ENCODE results near the gene PPP1R3F. TPM values are rescaled to one million over a fixed set of nuclear protein-coding genes. Genes with fewer than 3 reads are reported as not detected.

The PPP1R3F gene
- total and polyA plus RNA-seq, 2 donors from 2014 or later = 4.5 to 5.1 TPM

- Histone ChIP-seq H3K4me3 (ENCODE audit: low read length in 3 of 3) (no peak overlapping the region), H3K27ac (ENCODE audit: low read depth in 2 of 2, low read length in 2 of 2) (no peak overlapping the region), H3K27me3 (ENCODE audit: control insufficient read depth, insufficient read depth, low read length) (no peaks in the 10 kb centered on the region), H3K9ac (ENCODE audit: low read length in 3 of 3) (no peak overlapping the region), H3K9me3 (ENCODE audit: control insufficient read depth in 2 of 3, insufficient read depth in 1 of 3, low read length in 3 of 3) (no peaks in the 10 kb centered on the region), H3K36me3 (ENCODE audit: control insufficient read depth in 2 of 3, insufficient read depth in 3 of 3, low read length in 3 of 3) (no peaks in the 10 kb centered on the region), H3K4me1 (ENCODE audit: control insufficient read depth in 2 of 3, insufficient read depth in 2 of 3, low read depth in 1 of 3, low read length in 3 of 3) (no peaks in the 10 kb centered on the region)
- intact Hi-C loops (cut with DNase I) = no loop called here
- FAIRE-seq (no peak), DNase-seq (no peak)
- TF ChIP-seq CTCF (IDR thresholded peaks at IDR 0.05; ENCODE audit: borderline replicate concordance, extremely low read depth, insufficient read depth) = no peak
These were observed 17.0 kb downstream of the PPP1R3F start for GRCh38 chrX:49286581-49286980.

GRCh38 chrX:49287665-49288064 lies 18.1 kb downstream of the PPP1R3F start:
- Histone ChIP-seq H3K27me3 (ENCODE audit: control insufficient read depth, insufficient read depth, low read length) (no peaks in the 10 kb centered on the region), H3K4me1 (ENCODE audit: control insufficient read depth in 2 of 3, insufficient read depth in 2 of 3, low read depth in 1 of 3, low read length in 3 of 3) (no peaks in the 10 kb centered on the region), H3K27ac (ENCODE audit: low read depth in 2 of 2, low read length in 2 of 2) (no peak overlapping the region), H3K9me3 (ENCODE audit: control insufficient read depth in 2 of 3, insufficient read depth in 1 of 3, low read length in 3 of 3) (no peaks in the 10 kb centered on the region), H3K36me3 (ENCODE audit: control insufficient read depth in 2 of 3, insufficient read depth in 3 of 3, low read length in 3 of 3) (no peaks in the 10 kb centered on the region), H3K4me3 (ENCODE audit: low read length in 3 of 3) (no peak overlapping the region), H3K9ac (ENCODE audit: low read length in 3 of 3) (no peak overlapping the region)
- no peak for TF ChIP-seq CTCF (IDR thresholded peaks at IDR 0.05; ENCODE audit: borderline replicate concordance, extremely low read depth, insufficient read depth)
- FAIRE-seq (no peak), DNase-seq (no peak)
- intact Hi-C loops (cut with DNase I) = no loop called here

- no peak overlapping the region for H3K4me3 ChIP-seq (ENCODE audit: low read length in 3 of 3)
- DNase-seq = no peak
- TF ChIP-seq CTCF (IDR thresholded peaks at IDR 0.05; ENCODE audit: borderline replicate concordance, extremely low read depth, insufficient read depth) = no peak
- H3K4me1 ChIP-seq (ENCODE audit: control insufficient read depth in 2 of 3, insufficient read depth in 2 of 3, low read depth in 1 of 3, low read length in 3 of 3) = no peaks in the 10 kb centered on the region
- no peaks in the 10 kb centered on the region for H3K9me3 ChIP-seq (ENCODE audit: control insufficient read depth in 2 of 3, insufficient read depth in 1 of 3, low read length in 3 of 3)
- no peaks in the 10 kb centered on the region for H3K27me3 ChIP-seq (ENCODE audit: control insufficient read depth, insufficient read depth, low read length)
- no peak overlapping the region for H3K27ac ChIP-seq (ENCODE audit: low read depth in 2 of 2, low read length in 2 of 2)
- FAIRE-seq = no peak
- intact Hi-C loops (cut with DNase I) = no loop called here
- H3K36me3 ChIP-seq (ENCODE audit: control insufficient read depth in 2 of 3, insufficient read depth in 3 of 3, low read length in 3 of 3) = no peaks in the 10 kb centered on the region
- no peak overlapping the region for H3K9ac ChIP-seq (ENCODE audit: low read length in 3 of 3)
These were observed 20.6 kb downstream of the PPP1R3F start for GRCh38 chrX:49290215-49290614.
